IMR-90 (cell line): ENCODE results near the gene TBCD.

Experiments used
- BHLHE40 ChIP-seq: fragments of 150-350 bp; IDR thresholded peaks from 2 replicates; pipeline ENCODE4 v1.6.1; 2016; ENCODE audit warnings: mild to moderate bottlenecking, low read depth, low read length
- CHD1 ChIP-seq: IDR thresholded peaks from 2 replicates; pipeline ENCODE4 v1.6.1; 2012; ENCODE audit warnings: low read depth, low read length, improper control_type of control experiment
- MAFK ChIP-seq: IDR thresholded peaks from 2 replicates; pipeline ENCODE4 v1.6.1; 2012; ENCODE audit warnings: low read depth, low read length, improper control_type of control experiment
- MAZ ChIP-seq: IDR thresholded peaks from 2 replicates; pipeline ENCODE4 v1.6.1; 2012; ENCODE audit warnings: low read depth, mild to moderate bottlenecking, low read length, improper control_type of control experiment, moderate library complexity, borderline replicate concordance
- NFE2L2 ChIP-seq: fragments of 150-350 bp; IDR thresholded peaks from 2 replicates; pipeline ENCODE4 v1.6.1; 2016; ENCODE audit warnings: low read depth, mild to moderate bottlenecking, low read length
- POLR2A ChIP-seq: IDR thresholded peaks from 2 replicates; pipeline ENCODE4 v1.6.1; 2012; ENCODE audit warnings: mild to moderate bottlenecking, low read depth, low read length
- RAD21 ChIP-seq: IDR thresholded peaks from 2 replicates; pipeline ENCODE4 v1.6.1; 2012; ENCODE audit warnings: low read length, improper control_type of control experiment
- RCOR1 ChIP-seq: IDR thresholded peaks from 2 replicates; pipeline ENCODE4 v1.6.1; 2012; ENCODE audit warnings: mild to moderate bottlenecking, low read length, improper control_type of control experiment; ENCODE audit not compliant: insufficient replicate concordance
- SMC3 ChIP-seq: fragments of 150-350 bp; IDR thresholded peaks from 2 replicates; pipeline ENCODE4 v1.6.1; 2016; ENCODE audit warnings: low read depth, mild to moderate bottlenecking, antibody characterized with exemption, low read length, moderate library complexity
- TF ChIP-seq, protein P1 (sequence below): conservative IDR thresholded peaks from 2 replicates; pipeline ENCODE4 v1.5.1; 2012; ENCODE audit warnings: mild to moderate bottlenecking, low read depth, low read length, improper control_type of control experiment
- TF ChIP-seq, protein P2 (sequence below): fragments of 150-350 bp; IDR thresholded peaks from 2 replicates; pipeline ENCODE4 v1.6.1; 2017; ENCODE audit warnings: mild to moderate bottlenecking, antibody characterized with exemption, low read length, low read depth

DNA sequence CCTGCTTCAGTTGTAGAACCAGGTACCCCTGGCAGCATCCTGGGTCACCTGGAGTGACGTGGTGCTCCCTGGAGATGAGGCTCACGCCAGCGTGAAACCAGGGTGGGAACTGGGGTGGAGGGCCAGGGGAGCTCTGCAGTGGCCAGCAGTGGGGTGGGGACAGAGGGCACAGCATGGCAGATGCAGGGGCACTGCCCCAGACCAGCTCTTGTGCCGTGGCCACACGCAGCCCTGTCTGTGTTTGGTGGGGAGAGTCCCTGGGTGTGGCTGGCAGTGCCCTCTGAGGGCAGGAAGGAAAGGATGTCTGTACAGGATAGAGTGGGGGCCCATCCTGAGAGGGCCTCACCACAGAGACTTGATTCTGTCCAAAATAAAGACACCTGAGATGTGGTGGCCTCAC, 63.5 kb downstream of the TBCD start:
- TF ChIP-seq, protein P1, sequence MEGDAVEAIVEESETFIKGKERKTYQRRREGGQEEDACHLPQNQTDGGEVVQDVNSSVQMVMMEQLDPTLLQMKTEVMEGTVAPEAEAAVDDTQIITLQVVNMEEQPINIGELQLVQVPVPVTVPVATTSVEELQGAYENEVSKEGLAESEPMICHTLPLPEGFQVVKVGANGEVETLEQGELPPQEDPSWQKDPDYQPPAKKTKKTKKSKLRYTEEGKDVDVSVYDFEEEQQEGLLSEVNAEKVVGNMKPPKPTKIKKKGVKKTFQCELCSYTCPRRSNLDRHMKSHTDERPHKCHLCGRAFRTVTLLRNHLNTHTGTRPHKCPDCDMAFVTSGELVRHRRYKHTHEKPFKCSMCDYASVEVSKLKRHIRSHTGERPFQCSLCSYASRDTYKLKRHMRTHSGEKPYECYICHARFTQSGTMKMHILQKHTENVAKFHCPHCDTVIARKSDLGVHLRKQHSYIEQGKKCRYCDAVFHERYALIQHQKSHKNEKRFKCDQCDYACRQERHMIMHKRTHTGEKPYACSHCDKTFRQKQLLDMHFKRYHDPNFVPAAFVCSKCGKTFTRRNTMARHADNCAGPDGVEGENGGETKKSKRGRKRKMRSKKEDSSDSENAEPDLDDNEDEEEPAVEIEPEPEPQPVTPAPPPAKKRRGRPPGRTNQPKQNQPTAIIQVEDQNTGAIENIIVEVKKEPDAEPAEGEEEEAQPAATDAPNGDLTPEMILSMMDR = no peak
- TF ChIP-seq, protein P2, sequence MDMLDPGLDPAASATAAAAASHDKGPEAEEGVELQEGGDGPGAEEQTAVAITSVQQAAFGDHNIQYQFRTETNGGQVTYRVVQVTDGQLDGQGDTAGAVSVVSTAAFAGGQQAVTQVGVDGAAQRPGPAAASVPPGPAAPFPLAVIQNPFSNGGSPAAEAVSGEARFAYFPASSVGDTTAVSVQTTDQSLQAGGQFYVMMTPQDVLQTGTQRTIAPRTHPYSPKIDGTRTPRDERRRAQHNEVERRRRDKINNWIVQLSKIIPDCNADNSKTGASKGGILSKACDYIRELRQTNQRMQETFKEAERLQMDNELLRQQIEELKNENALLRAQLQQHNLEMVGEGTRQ = no peak
- TF ChIP-seq RCOR1 (no peak), RAD21 (no peak), POLR2A (no peak), MAFK (no peak), NFE2L2 (no peak), BHLHE40 (no peak), SMC3 (no peak), CHD1 (no peak), MAZ (no peak)
